ENCODE data around the gene RAPGEF4. TPM values are rescaled to one million over a fixed set of nuclear protein-coding genes. Genes with fewer than 3 reads are reported as not detected.

RAPGEF4 gene
- total RNA-seq, 1 donor from 2014 or later, result 0.57 TPM

DNA sequence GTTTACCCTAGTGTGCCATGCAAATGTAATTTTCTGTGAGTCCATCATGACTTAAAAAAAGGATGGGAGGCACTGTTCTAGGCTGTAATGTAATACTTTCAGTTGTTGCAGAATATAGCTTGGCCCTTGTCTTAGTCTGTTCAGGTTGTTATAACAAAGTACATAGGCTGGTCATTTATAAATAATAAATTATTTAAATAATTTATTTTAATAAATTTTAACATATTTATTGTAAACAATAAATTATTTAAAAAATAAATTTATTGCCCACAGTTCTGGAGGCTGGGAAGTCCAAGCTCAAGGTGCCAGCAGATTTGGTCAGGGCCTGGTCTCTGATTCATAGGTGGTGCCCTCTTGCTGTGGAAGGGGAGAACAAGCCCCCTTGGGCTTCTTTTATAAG is 35.2 kb downstream of the RAPGEF4 start:
- H3K36me3 Mint-ChIP-seq (ENCODE audit: low read depth), result no peaks in the 10 kb centered on the region
- H3K27ac Mint-ChIP-seq (ENCODE audit: unreplicated experiment), result no peak overlapping the region
- H3K4me1 Mint-ChIP-seq (ENCODE audit: low read depth), result no peaks in the 10 kb centered on the region
- no peak overlapping the region for H3K4me3 Mint-ChIP-seq (ENCODE audit: unreplicated experiment)
- H3K27me3 Mint-ChIP-seq (ENCODE audit: low read depth), result no peaks in the 10 kb centered on the region
- TF ChIP-seq, protein P1, sequence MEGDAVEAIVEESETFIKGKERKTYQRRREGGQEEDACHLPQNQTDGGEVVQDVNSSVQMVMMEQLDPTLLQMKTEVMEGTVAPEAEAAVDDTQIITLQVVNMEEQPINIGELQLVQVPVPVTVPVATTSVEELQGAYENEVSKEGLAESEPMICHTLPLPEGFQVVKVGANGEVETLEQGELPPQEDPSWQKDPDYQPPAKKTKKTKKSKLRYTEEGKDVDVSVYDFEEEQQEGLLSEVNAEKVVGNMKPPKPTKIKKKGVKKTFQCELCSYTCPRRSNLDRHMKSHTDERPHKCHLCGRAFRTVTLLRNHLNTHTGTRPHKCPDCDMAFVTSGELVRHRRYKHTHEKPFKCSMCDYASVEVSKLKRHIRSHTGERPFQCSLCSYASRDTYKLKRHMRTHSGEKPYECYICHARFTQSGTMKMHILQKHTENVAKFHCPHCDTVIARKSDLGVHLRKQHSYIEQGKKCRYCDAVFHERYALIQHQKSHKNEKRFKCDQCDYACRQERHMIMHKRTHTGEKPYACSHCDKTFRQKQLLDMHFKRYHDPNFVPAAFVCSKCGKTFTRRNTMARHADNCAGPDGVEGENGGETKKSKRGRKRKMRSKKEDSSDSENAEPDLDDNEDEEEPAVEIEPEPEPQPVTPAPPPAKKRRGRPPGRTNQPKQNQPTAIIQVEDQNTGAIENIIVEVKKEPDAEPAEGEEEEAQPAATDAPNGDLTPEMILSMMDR (IDR thresholded peaks at IDR 0.05), result no peak
- DNase-seq (ENCODE audit: low spot score), result no peak
- no peaks in the 10 kb centered on the region for H3K9me3 Mint-ChIP-seq (ENCODE audit: low read depth)

DNA sequence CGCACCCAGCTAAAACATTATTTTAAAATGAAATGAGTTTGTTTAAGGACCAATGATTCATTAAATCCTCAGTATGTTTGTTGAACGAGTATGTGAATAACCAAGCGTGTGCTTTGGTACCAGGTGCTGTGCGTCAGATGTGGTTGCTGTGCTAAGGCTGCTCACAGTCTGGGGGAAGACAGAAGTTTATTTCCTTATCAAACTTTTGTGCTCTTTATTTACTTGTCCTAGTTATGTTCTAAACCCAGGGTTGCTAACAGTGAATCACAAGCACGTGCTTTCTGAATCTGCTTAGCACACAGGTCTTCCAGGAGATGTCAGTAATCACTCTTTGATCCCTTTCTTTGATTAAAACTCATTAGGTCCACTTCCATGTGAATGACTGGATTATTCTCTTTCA is 37.0 kb downstream of the RAPGEF4 start:
- H3K4me1 Mint-ChIP-seq (ENCODE audit: low read depth), result no peaks in the 10 kb centered on the region
- peaks cover 2% of the 10 kb centered on the region for H3K9me3 Mint-ChIP-seq (ENCODE audit: low read depth)
- DNase-seq (ENCODE audit: low spot score), result no peak
- H3K27ac Mint-ChIP-seq (ENCODE audit: unreplicated experiment), result no peak overlapping the region
- H3K36me3 Mint-ChIP-seq (ENCODE audit: low read depth), result no peaks in the 10 kb centered on the region
- TF ChIP-seq, protein P1 (IDR thresholded peaks at IDR 0.05), result no peak
- no peak overlapping the region for H3K4me3 Mint-ChIP-seq (ENCODE audit: unreplicated experiment)
- H3K27me3 Mint-ChIP-seq (ENCODE audit: low read depth), result no peaks in the 10 kb centered on the region

DNA sequence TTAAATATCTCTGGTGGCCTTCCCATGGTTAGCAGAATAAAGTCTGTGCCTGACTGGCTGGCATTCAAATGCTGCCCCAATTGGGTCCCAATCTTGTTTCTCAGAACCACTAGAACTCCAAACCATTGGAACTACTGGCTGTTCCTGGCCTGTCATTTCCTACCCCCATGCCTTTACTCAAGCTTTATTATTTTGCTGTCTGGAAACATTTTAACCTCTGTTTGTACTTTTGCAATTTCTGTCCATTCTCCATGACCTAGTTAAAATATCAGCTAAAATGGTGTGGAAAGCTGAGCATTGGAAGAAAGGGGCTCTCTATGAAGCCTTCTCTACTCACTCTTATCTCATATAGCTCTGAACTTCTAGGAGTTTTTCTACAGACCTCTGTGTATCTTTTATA is 38.7 kb downstream of the RAPGEF4 start:
- Mint-ChIP-seq H3K4me1 (ENCODE audit: low read depth) (no peaks in the 10 kb centered on the region), H3K9me3 (ENCODE audit: low read depth) (peaks cover 2% of the 10 kb centered on the region), H3K36me3 (ENCODE audit: low read depth) (no peaks in the 10 kb centered on the region), H3K27me3 (ENCODE audit: low read depth) (no peaks in the 10 kb centered on the region), H3K27ac (ENCODE audit: unreplicated experiment) (no peak overlapping the region), H3K4me3 (ENCODE audit: unreplicated experiment) (no peak overlapping the region)
- no peak for DNase-seq (ENCODE audit: low spot score)
- TF ChIP-seq, protein P1 (IDR thresholded peaks at IDR 0.05), result no peak

DNA sequence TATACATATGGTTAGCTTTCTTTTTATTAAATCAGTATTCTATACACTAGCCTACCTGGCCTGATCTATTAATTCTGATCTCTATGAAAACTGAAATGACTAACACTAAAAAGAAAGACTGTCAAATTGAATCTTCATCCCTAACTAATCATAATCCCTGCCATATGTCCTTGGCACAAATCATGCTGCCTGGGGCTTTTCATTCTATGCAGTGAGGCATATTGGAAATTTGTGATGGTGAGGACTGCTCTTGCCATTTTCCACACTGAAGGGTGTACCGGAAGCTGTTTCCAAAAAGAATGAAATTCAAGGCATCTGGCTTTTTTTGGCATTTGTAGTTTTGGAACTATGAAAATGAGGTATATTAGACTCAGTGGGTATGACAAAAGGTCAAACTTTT is 39.7 kb downstream of the RAPGEF4 start:
- Mint-ChIP-seq H3K9me3 (ENCODE audit: low read depth) (peaks cover 2% of the 10 kb centered on the region), H3K27me3 (ENCODE audit: low read depth) (no peaks in the 10 kb centered on the region), H3K27ac (ENCODE audit: unreplicated experiment) (no peak overlapping the region), H3K36me3 (ENCODE audit: low read depth) (no peaks in the 10 kb centered on the region), H3K4me3 (ENCODE audit: unreplicated experiment) (no peak overlapping the region), H3K4me1 (ENCODE audit: low read depth) (no peaks in the 10 kb centered on the region)
- no peak for DNase-seq (ENCODE audit: low spot score)
- TF ChIP-seq, protein P1 (IDR thresholded peaks at IDR 0.05), result no peak

DNA sequence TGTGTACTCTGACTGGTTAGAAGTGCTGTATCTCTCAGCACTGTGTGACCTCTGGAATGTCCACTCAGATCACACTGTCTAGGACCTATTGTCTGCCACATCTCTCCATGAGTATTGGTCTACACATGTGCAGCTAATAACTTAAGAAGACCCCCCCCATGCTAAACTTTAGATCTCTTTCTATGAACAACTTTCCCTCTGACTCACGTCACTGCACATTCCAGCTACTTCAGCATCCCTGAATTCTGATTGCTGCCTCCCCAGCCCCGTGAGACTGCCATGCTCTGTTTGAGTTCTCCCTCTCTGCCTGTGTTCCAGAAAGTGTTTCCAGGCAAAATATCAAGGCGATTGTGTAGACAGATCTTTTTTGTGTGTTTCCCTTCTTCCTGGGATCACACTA is 41.8 kb downstream of the RAPGEF4 start:
- TF ChIP-seq, protein P1 (IDR thresholded peaks at IDR 0.05), result no peak
- Mint-ChIP-seq H3K36me3 (ENCODE audit: low read depth) (no peaks in the 10 kb centered on the region), H3K4me3 (ENCODE audit: unreplicated experiment) (no peak overlapping the region), H3K9me3 (ENCODE audit: low read depth) (peaks cover 2% of the 10 kb centered on the region), H3K4me1 (ENCODE audit: low read depth) (peaks cover 2% of the 10 kb centered on the region), H3K27ac (ENCODE audit: unreplicated experiment) (no peak overlapping the region), H3K27me3 (ENCODE audit: low read depth) (no peaks in the 10 kb centered on the region)
- no peak for DNase-seq (ENCODE audit: low spot score)
